ENCODE results near the gene SH3RF3.

SH3RF3 gene

DNA sequence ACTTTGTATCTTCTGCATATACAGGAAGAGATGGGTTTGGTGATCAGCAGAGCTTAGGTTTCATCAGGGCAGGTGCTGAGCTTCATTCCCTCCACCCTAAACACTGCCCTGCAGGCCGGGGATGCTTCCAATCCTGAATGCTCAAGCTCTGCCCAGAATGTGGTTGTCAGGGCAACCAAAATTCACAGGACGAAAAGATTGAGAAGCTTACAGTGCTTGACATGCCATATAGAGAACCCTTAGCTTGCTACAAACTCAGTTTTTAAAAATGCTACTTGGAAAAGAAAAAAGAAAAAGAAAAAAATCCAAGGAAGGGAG lies 65.6 kb downstream of the SH3RF3 start:
- no peak for DNase-seq (ENCODE audit: low read depth)
- H3K4me3 ChIP-seq (ENCODE audit: control insufficient read depth, low read depth, low read length), result no peak overlapping the region
- TF ChIP-seq, protein P1, sequence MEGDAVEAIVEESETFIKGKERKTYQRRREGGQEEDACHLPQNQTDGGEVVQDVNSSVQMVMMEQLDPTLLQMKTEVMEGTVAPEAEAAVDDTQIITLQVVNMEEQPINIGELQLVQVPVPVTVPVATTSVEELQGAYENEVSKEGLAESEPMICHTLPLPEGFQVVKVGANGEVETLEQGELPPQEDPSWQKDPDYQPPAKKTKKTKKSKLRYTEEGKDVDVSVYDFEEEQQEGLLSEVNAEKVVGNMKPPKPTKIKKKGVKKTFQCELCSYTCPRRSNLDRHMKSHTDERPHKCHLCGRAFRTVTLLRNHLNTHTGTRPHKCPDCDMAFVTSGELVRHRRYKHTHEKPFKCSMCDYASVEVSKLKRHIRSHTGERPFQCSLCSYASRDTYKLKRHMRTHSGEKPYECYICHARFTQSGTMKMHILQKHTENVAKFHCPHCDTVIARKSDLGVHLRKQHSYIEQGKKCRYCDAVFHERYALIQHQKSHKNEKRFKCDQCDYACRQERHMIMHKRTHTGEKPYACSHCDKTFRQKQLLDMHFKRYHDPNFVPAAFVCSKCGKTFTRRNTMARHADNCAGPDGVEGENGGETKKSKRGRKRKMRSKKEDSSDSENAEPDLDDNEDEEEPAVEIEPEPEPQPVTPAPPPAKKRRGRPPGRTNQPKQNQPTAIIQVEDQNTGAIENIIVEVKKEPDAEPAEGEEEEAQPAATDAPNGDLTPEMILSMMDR (IDR thresholded peaks at IDR 0.05; ENCODE audit: control insufficient read depth, insufficient read depth, low read depth, low read length, missing control alignments), result no peak

DNA sequence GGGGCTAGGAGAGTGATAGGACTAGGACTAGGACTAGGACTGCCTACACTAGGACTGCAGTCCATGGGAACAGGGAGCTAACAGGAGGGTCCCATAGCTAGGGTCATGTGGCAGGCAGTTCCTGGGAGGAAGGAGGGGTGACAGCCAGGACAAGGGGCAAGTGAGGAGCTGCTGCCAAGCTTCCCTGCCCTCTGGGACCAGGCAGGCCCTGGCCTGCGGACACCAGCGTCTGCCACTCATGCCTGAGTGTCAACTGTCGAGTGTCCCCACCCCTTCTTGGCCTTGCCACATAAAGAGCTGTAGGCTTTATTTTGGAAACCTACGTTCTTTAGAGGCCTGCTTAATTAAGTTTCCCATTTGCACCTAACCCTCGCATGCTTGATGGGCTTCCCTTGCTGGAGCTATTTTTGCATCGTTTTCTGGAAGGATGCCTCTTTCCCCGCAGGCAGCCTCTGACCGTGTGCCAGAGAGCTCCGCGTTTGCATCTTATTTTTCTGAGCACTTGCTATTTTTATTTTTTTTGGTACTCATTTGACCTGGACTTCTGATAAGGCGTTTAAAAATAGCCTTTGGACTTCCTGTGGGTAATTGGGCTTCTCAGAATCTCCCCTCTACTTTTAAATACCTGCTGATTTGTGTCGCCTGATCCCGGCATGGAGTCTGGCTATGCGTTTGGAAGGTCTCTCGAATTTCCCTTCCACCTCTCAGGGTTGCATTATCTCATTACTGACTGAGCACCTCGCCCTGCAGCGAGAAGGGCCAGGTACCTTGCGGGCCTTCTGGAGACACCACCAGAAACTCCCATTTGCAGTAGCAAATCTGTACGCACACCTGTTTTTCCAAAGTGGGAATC lies 66.4 kb downstream of the SH3RF3 start:
- TF ChIP-seq, protein P1 (IDR thresholded peaks at IDR 0.05; ENCODE audit: control insufficient read depth, insufficient read depth, low read depth, low read length, missing control alignments), result no peak
- no peak overlapping the region for H3K4me3 ChIP-seq (ENCODE audit: control insufficient read depth, low read depth, low read length)
- DNase-seq (ENCODE audit: low read depth), result no peak

DNA sequence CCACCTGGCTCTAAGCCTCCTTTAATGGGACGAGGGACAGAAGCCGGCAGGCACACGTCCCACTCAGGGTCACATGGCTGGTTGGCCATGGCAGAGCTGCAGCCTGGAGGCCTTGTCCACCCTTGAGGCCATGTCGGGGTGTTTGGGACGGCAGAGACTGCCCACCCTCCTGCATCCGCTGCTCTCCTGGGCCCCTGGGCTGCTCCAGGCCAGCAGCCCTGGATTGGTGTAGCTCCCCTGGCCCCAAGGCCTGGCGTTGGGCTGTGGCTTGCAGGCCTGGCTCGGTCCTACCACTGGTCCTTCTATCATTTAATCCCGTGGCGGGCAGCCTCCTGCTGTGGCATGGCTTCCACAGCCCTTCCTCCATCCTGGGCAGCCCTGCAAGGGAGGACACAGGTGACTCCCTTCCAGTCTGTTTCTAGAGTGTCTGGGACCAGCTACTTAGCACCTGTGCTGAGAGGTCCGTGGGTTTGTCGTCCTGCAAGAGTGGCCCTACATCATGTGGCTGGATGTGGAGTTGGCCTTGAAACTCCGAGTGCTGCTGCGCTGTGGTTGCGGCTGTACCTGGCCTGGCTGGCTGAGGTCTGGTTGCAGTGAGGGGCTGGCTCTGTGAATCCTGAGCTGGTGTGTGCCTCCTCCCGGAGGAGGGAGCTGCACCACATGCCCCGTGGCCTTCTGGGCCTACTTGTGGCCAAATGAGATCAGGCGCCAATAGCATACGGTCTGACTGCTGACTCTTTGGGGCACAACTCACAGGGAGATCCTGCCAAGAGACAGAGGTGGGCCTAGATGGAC lies 67.3 kb downstream of the SH3RF3 start:
- TF ChIP-seq, protein P1 (IDR thresholded peaks at IDR 0.05; ENCODE audit: control insufficient read depth, insufficient read depth, low read depth, low read length, missing control alignments), result no peak
- DNase-seq (ENCODE audit: low read depth), result no peak
- no peak overlapping the region for H3K4me3 ChIP-seq (ENCODE audit: control insufficient read depth, low read depth, low read length)

DNA sequence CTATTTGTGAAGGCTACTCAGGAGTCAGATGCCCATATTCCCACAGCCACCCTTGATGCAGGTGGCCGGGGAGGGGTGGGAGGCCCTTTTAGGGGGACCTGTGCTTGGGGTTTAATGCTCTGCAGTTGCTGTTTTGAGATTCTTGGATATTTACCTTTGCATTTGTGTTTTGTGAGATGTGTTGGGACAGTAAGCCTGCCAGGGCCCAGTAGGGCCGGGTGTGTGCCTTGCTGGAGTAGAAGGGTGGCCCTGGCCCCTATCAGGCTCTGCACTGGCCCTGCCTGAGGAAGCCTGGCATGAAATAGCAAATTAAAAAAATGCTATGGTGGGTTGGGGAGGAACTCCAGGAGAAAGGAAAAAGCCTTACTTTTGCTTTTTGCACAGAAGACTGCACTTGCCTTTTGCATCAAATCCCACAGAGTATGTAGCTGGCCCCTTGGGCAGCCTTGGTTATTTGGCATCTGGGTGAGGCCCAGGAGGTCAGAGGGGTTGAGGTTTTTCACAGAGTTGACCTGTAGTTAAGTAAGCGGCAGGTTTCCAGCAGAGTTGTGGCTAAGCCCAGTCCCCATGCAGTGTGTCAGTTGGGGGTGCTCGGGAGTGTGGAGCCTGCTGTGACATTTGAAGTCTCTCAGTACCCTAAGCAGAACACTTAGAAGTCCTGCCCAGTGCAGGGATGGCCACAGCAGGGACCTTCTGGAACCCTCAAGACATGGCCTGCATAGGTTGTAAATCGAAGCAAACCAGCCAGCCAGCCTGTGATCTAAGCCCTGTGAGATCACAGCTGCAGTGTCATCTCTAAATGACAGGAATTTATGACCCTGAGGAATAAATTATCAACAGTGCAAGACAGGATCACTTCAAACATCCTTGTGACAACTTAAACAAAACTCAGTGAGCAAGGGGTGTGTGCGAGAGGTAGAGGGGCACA lies 68.8 kb downstream of the SH3RF3 start:
- TF ChIP-seq, protein P1 (IDR thresholded peaks at IDR 0.05; ENCODE audit: control insufficient read depth, insufficient read depth, low read depth, low read length, missing control alignments), result no peak
- no peak for DNase-seq (ENCODE audit: low read depth)

DNA sequence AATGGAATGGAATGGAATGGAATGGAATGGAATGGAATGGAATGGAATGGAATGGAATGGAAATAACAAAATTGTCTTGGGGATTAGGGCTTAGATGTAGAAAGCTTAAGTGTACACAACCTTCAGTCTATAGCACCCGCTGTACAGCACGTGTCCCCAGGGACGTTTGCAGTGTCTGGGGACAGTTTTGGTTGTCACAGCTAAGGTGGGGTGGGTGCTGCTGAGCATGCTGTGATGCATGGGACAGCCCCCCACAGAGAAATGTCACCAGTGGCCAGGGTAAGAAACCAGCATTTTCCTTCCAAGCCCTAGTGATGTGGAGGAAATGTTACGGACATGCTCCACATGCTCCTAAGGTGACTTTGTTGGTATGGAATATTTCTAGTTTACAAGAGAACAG lies 70.8 kb downstream of the SH3RF3 start:
- TF ChIP-seq, protein P1 (IDR thresholded peaks at IDR 0.05; ENCODE audit: control insufficient read depth, insufficient read depth, low read depth, low read length, missing control alignments), result no peak
- no peak overlapping the region for H3K4me3 ChIP-seq (ENCODE audit: control insufficient read depth, low read depth, low read length)
- DNase-seq (ENCODE audit: low read depth), result no peak

More for the DNA sequence above, 68.8 kb downstream of the SH3RF3 start:
- no peak overlapping the region for H3K4me3 ChIP-seq (ENCODE audit: control insufficient read depth, low read depth, low read length)
